Dermis blood vessel endothelial cell (primary cell): ENCODE measurements around the gene PITPNB. TPM values are rescaled to one million over a fixed set of nuclear protein-coding genes. Genes with fewer than 3 reads are reported as not detected.
A peak's percentile ranks its signal among the peaks of the same experiment; 100 is the strongest.

Experiments
- DNase-seq: peaks from one replicate; pipeline ENCODE4 v3.0.0; 2010
- total RNA-seq: library from RNA; depleted of rRNA; stranded (reverse); fragments of >200 nt; gene quantifications from 2 replicates; pipeline ENCODE4 v1.2.3, GENCODE V29; 2014

Gene PITPNB
- total RNA-seq, 1 donor from 2014 or later, result 32.0 TPM

- DNase-seq, result peak; percentile 65
Measured at GRCh38 chr22:27918341-27919221, 475 bp downstream of the PITPNB start.

GRCh38 chr22:27915986-27916385 lies 3.1 kb downstream of the PITPNB start:
- DNase-seq, result no peak

- no peak for DNase-seq
Measured at GRCh38 chr22:27913162-27913741, 5.8 kb downstream of the PITPNB start.

GRCh38 chr22:27912101-27912500 lies 7.0 kb downstream of the PITPNB start:
- DNase-seq, result no peak

GRCh38 chr22:27911330-27911729 lies 7.7 kb downstream of the PITPNB start:
- peak; percentile 46 for DNase-seq

- no peak for DNase-seq
Measured at GRCh38 chr22:27906241-27906640, 12.8 kb downstream of the PITPNB start.

GRCh38 chr22:27905653-27906052 lies 13.4 kb downstream of the PITPNB start:
- no peak for DNase-seq

- no peak for DNase-seq
Measured at GRCh38 chr22:27903805-27904473, 15.1 kb downstream of the PITPNB start.

GRCh38 chr22:27900153-27900552 lies 18.9 kb downstream of the PITPNB start:
- no peak for DNase-seq

GRCh38 chr22:27896245-27896644 lies 22.8 kb downstream of the PITPNB start:
- DNase-seq, result no peak

GRCh38 chr22:27895600-27895999 lies 23.5 kb downstream of the PITPNB start:
- DNase-seq, result no peak

- no peak for DNase-seq
Measured at GRCh38 chr22:27892811-27893210, 26.2 kb downstream of the PITPNB start.

GRCh38 chr22:27892064-27892463 lies 27.0 kb downstream of the PITPNB start:
- DNase-seq, result no peak

GRCh38 chr22:27888310-27888709 lies 30.7 kb downstream of the PITPNB start:
- no peak for DNase-seq

GRCh38 chr22:27886843-27887151 lies 32.3 kb downstream of the PITPNB start:
- no peak for DNase-seq

- peak; percentile 80 for DNase-seq
Measured at GRCh38 chr22:27885977-27886842, 32.8 kb downstream of the PITPNB start.

- no peak for DNase-seq
Measured at GRCh38 chr22:27883656-27884350, 35.3 kb downstream of the PITPNB start.

GRCh38 chr22:27882507-27883290 lies 36.4 kb downstream of the PITPNB start:
- DNase-seq, result no peak

GRCh38 chr22:27881421-27881820 lies 37.6 kb downstream of the PITPNB start:
- no peak for DNase-seq

GRCh38 chr22:27880778-27881394 lies 38.2 kb downstream of the PITPNB start:
- DNase-seq, result peak; percentile 86

- peak; percentile 71 for DNase-seq
Measured at GRCh38 chr22:27879923-27880322, 39.1 kb downstream of the PITPNB start.
